Measurements from ENCODE around the gene TRPM4.
"Not testable (repeated sequence)": the region's sequence is repeated elsewhere in the genome, so short reads cannot be mapped to it uniquely, and the experiment has no call there.

Gene TRPM4

DNA sequence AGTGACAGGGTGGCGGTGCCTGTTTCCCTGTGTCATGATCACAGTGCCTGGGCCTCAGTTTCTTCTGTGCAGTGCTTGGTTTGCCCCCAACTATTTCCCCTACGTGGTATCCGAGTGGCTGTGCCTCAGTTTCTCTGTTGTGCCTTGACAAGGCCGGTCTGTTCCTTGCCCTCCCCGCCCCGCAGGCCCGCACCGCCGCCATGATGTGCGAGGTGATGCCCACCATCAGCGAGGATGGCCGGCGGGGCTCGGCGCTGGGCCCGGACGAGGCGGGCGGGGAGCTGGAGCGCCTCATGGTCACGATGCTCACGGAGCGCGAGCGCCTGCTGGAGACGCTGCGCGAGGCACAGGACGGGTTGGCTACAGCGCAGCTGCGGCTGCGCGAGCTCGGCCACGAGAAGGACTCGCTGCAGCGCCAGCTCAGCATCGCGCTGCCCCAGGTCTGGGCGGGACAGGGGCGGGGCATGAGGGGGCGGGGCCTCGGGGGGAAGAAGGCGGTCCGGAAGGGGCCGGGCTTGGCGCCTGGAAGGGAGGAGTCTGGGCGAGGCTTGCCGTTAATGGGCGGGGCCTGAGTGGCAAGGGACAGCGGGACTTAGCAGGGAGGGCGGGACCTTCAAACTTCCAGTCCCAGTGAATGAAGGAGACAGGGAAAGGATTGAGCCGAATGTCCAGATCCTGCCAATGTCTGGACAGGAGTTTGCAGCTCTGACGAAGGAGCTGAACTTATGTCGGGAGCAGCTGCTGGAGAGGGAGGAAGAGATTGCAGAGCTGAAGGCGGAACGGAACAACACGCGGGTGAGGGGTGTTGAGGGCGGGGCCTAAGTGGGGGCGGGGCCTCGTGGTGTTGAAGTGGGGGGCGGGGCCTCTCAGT, 29.7 kb upstream of the TRPM4 start:
- DNase-seq: peak; percentile 91

DNA sequence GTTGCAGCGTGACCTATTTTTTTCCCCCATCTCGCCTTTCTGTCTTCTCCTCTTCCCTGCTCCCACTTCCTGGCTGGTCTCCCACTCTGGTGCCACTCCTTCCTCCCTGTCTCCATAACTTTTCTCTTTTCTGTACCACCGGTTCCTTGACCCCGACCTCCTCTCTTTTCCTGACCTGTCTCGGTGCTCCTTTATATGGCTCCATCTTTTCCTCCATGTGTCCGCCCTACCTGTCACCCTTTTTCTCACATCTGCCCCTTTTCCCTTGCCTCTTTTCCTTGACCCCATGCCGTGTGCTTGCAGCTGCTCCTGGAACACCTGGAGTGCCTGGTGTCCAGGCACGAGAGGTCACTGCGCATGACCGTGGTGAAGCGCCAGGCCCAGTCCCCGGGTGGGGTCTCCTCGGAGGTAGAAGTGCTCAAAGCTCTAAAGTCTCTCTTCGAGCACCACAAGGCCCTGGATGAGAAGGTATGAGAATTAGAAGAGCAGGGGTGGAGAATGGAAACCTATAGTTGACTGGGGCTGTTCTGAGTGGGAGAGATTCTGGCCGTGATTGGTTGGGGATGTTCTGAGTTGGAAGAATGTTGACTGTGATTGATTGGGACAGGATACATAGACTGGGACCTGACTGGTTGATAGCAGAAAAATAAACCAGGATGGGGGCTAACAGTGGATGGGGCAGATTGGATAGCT, 28.9 kb upstream of the TRPM4 start:
- no peak for DNase-seq

- DNase-seq: no peak
These were observed 28.4 kb upstream of the TRPM4 start for GRCh38 chr19:49129238-49129583.

DNA sequence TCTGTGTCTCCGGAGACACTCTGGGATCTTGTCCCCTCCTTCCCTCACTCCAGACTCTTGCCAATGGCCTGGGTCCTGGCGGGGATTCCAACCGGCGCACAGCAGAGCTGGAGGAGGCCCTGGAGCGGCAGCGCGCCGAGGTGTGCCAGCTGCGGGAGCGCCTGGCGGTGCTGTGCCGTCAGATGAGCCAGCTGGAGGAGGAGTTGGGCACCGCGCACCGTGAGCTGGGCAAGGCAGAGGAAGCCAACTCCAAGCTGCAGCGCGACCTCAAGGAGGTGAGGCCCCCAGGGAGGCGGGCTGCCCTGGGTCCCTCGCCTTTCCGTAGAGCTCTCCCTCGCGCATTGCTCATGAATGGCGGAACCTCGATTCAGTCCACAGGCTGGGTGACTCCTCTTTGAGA, 27.3 kb upstream of the TRPM4 start:
- no peak for DNase-seq

GRCh38 chr19:49132974-49133609, 24.5 kb upstream of the TRPM4 start:
- no peak for DNase-seq

GRCh38 chr19:49133621-49134454, 23.8 kb upstream of the TRPM4 start:
- no peak for DNase-seq

- DNase-seq: no peak
These were observed 21.9 kb upstream of the TRPM4 start for GRCh38 chr19:49135686-49136085.

DNA sequence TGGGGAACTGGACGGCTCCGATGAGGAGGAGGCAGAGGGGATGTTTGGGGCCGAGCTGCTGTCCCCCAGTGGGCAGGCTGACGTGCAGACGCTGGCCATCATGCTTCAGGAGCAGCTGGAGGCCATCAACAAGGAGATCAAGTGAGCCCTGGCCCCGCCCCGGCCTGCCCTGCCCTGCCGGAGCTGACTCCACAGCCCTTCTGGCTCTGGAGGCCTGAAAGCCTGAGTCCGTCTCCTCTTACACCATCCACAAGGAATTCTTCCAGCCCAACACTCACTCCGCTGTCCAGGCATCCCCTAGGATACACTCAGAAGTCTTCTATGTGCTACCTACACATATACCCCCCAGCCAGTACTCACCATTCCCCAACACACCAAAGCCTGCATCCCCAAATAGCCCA, 20.8 kb upstream of the TRPM4 start:
- DNase-seq: no peak

DNA sequence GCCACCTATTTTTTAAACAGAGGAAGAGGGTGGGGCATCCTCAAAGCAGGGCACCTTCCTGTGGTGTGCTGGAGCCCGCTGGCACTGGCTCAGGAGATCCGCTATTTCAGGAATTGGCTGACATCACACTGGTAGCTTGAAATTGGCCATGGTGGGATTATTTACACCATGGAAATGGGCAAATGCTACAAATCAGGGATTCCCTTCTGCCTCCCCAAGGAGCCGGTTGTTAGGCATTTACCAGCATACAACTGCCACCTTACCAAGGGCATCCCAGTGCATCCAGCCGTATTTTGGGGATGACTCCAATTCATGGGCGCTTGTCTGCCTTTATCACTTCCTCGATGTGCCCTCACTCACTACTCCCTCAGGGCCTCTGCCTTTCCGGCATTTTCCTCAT, 16.6 kb upstream of the TRPM4 start:
- no peak for DNase-seq

DNA sequence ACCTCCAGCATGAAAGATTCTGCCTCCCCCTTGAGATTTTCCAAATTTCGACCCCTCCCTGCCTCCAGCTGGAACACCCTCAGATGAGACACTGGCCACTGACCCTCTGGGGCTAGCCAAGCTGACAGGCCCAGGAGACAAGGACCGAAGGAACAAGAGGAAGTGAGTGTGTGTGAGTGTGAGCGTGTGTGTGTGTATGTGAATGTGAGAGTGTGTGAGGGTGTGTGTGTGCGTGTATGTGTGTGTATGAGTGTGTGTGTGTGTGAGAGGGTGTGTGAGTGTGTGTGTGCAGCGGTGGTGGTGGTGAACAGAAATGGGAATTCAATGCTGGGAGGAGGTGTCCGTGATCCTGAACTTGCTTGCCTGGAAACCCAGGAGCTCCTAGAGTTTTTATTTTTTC, 16.2 kb upstream of the TRPM4 start:
- no peak for DNase-seq

- DNase-seq: peak; percentile 41
These were observed 14.7 kb upstream of the TRPM4 start for GRCh38 chr19:49142866-49143335.

- no peak for DNase-seq
These were observed 11.8 kb upstream of the TRPM4 start for GRCh38 chr19:49145573-49146407.

DNA sequence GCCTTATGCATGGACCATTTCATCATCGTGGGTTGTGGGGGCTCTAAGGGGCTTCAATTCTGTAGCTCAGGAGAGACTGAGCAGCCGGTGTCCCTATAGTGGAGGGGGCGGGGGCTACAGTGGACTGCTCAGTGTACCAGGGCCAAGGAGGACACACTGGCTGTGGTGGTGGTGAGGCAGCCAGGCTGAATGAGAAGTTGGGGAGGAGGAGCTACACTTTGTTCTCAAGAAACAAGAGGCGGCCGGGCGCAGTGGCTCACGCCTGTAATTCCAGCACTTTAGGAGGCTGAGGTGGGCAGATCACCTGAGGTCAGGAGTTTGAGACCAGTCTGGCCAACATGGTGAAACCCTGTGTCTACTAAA, 11.2 kb upstream of the TRPM4 start:
- DNase-seq: not testable (repeated sequence)

DNA sequence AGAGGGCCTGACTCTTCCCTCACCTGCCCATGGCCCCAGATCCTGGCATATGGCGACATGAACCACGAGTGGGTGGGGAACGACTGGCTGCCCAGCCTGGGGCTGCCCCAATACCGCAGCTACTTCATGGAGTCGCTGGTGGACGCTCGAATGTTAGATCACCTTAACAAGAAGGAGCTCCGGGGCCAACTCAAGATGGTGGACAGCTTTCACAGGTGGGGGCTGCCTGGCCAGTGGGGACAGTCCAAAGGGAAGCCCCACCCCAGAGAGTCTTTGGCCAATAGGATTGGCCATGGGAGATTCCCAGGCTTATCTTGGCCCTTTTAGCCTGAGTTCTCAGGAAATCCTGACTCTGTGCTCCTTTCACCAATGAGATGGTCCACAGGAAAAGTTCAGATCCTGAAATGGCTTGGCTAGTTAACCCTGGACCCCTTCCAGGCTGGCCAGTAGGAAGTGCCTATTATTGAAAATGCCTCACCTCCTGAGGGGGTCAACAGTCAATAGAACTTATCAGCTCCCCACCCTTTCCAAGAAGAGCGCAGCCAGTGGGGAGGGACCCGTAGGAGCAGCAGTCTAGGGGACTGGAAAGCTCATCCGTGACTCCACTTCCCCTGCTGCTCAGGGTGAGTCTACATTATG, 9.4 kb upstream of the TRPM4 start:
- DNase-seq: no peak

GRCh38 chr19:49148784-49149651, 8.6 kb upstream of the TRPM4 start:
- DNase-seq: peak; percentile 96

GRCh38 chr19:49149652-49150105, 7.9 kb upstream of the TRPM4 start:
- DNase-seq: peak; percentile 76

- peak; percentile 72 for DNase-seq
These were observed 7.3 kb upstream of the TRPM4 start for GRCh38 chr19:49150106-49150943.

DNA sequence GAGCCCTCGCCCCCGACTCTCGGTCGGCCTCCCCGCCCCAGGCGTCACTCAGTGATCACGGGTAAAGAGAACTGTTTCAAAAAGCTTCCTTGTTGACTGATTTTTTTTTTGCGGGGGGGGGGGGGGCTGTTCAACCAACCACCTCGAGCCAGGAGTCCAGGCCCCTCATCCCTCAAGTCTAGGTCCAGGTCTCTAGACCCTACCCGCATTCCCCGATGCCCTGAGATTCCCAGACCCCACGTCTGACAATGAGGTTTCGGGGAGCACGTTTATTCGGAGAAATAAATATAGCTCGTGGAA, 6.7 kb upstream of the TRPM4 start:
- no peak for DNase-seq

- peak; percentile 87 for DNase-seq
These were observed 6.1 kb upstream of the TRPM4 start for GRCh38 chr19:49151267-49152118.
